GM21723 (cell line): ENCODE data around the gene CT45A1.
"Not testable (repeated sequence)": the region's sequence is repeated elsewhere in the genome, so short reads cannot be mapped to it uniquely, and the experiment has no call there.

Experiments
- ATAC-seq: cut with Tn5 transposase; IDR thresholded peaks from one replicate; pipeline ENCODE4 v1.9.1; 2021; ENCODE audit warnings: mild to moderate bottlenecking, moderate library complexity; ENCODE audit not compliant: unreplicated experiment

The CT45A1 gene

GRCh38 chrX:135713183-135713689 lies at the start of gene CT45A1:
Gene CT45A1, plus strand, starts transcription at chrX:135713639. Its CDS starts 5,302 bp downstream, at chrX:135718941.
- not testable (repeated sequence) for ATAC-seq

GRCh38 chrX:135672979-135673378 lies 40.5 kb upstream of the CT45A1 start:
- not testable (repeated sequence) for ATAC-seq

- no peak for ATAC-seq
Measured at GRCh38 chrX:135688137-135688536, 25.3 kb upstream of the CT45A1 start.

DNA sequence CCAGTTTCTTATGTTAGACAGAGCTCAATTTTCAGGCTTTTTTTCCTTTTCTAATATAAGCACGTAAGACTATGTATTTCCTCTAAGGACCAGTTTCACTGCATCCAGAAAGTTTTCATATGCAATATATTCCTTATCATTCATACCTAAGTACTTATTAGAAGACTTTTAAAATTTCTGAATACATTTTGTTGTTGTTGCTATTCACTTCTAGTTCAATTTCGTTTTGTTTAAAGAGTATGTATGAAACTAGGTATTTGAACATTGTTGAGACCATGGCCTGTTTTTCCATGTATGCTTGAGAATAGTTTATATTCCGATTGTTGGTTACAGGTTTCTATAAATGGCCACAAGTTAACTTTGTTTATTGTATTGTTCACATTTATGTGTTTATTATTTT lies 18.0 kb upstream of the CT45A1 start:
- no peak for ATAC-seq

GRCh38 chrX:135697601-135698000 lies 15.8 kb upstream of the CT45A1 start:
- no peak for ATAC-seq

GRCh38 chrX:135698924-135699323 lies 14.5 kb upstream of the CT45A1 start:
- no peak for ATAC-seq

GRCh38 chrX:135707880-135708279 lies 5.6 kb upstream of the CT45A1 start:
- ATAC-seq: no peak

GRCh38 chrX:135713795-135714194 lies 356 bp downstream of the CT45A1 start:
- no peak for ATAC-seq

DNA sequence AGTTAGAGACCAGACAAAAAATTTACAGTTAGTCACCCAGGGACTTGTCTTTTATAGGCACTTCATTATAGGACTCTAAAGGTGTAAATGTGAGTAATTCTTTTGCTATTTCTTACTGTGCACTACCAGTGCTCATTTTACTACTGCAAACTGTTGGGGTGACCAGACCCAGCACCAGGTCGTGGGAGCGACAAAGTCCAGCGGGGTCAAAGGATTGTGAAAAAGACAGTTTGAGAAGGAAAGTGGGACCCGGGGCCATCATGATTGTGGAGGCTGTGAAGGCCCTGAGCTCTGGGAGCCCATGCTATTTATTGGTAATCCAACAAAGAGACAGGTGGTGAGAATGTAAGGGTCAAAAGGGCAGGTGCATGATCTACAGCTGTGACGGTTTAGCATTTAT lies 21.2 kb downstream of the CT45A1 start:
- ATAC-seq: not testable (repeated sequence)

- ATAC-seq: no peak
Measured at GRCh38 chrX:135737366-135738071, 24.1 kb downstream of the CT45A1 start.

GRCh38 chrX:135740681-135741149 lies 27.3 kb downstream of the CT45A1 start:
- ATAC-seq: peak; percentile 76

GRCh38 chrX:135741192-135741715 lies 27.8 kb downstream of the CT45A1 start:
- no peak for ATAC-seq

- ATAC-seq: not testable (repeated sequence)
Measured at GRCh38 chrX:135744739-135745138, 31.3 kb downstream of the CT45A1 start.

DNA sequence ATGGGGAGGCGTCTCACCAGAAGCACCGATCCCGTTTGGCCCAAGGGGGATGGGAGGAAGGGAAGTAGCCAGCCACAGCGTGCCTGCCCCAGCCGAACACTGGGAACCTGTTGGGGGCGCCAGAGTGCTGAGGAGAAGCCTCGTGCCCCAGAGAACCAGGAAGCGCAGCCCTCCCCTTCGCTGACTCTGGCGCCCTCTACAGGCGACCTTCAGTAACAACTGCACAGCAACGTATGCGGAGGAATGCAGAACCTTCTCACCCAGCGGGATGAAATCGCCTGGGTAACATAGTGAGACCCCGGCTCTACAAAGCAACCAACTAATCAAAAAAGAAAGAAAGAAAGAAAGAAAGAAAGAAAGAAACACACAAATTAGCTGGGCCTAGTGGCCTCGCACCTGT lies 54.7 kb downstream of the CT45A1 start, which contains the start of gene CT45A3:
Gene CT45A3, minus strand, starts transcription at position 101 of the 400 bp plus-strand sequence. CDS start 3,747 bp downstream, outside the sequence.
- ATAC-seq: not testable (repeated sequence)
